HEK293 (cell line): ENCODE data around the gene SYTL5.

Experiments used
- CTCF ChIA-PET: fragments of 350-600 bp; formaldehyde crosslinking; extraction: SDS; loops from one replicate; lab custom pipeline; 2021; ENCODE audit warnings: antibody characterized with exemption; lab: Yijun Ruan, JAX
- POLR2A ChIA-PET: fragments of 300-600 bp; formaldehyde crosslinking; extraction: SDS; loops from one replicate; lab custom pipeline; 2020; ENCODE audit warnings: antibody characterized with exemption, inconsistent platforms; lab: Yijun Ruan, JAX
- H3K27ac ChIP-seq: fragments of 200-500 bp; sonication (Bioruptor generic); 2 replicates; pipeline ENCODE4 v1.5.1; 2014; ENCODE audit warnings: low read depth, low read length, control low read depth, inconsistent platforms; ENCODE audit errors: extremely low read depth
- H3K36me3 ChIP-seq, 2 experiments: fragments of 200-500 bp in 1 of 2; sonication (Bioruptor generic) in 1 of 2; 1 replicate in 1 of 2; 2 replicates in 1 of 2; pipeline ENCODE4 v1.5.1; 2014 to 2017; ENCODE audit warnings: inconsistent platforms in 2 of 2, low read length in 2 of 2; ENCODE audit not compliant: control insufficient read depth in 2 of 2, insufficient read depth in 1 of 2
- H3K4me1 ChIP-seq: fragments of 200-500 bp; sonication (Bioruptor generic); 2 replicates; pipeline ENCODE4 v1.5.1; 2014; ENCODE audit warnings: mild to moderate bottlenecking, low read length, inconsistent platforms; ENCODE audit not compliant: control insufficient read depth, insufficient read depth
- H3K4me3 ChIP-seq: 2 replicates; pipeline ENCODE4 v1.5.1; 2011; ENCODE audit warnings: low read depth, mild to moderate bottlenecking, control low read depth, low read length, moderate library complexity
- H3K9me3 ChIP-seq: fragments of 200-500 bp; sonication (Bioruptor generic); 2 replicates; pipeline ENCODE4 v1.5.1; 2014; ENCODE audit warnings: low read depth, low read length, inconsistent platforms; ENCODE audit not compliant: control insufficient read depth, insufficient read depth
- ATF2 ChIP-seq: fragments of 450-650 bp; formaldehyde crosslinking; IDR thresholded peaks from 2 replicates; pipeline ENCODE4 v1.5.1; 2016; ENCODE audit warnings: missing biosample characterization, missing genetic modification characterization, low read depth
- TCF7L2 ChIP-seq: IDR thresholded peaks from 2 replicates; pipeline ENCODE4 v1.6.1; 2011; ENCODE audit warnings: low read depth, mild to moderate bottlenecking, inconsistent platforms, low read length, moderate library complexity, borderline replicate concordance
- ZBTB44 ChIP-seq: fragments of 450-650 bp; IDR thresholded peaks from 2 replicates; pipeline ENCODE4 v1.5.1; 2018; ENCODE audit warnings: missing biosample characterization, mild to moderate bottlenecking, missing genetic modification characterization
- ZBTB48 ChIP-seq: fragments of 450-650 bp; formaldehyde crosslinking; IDR thresholded peaks from 2 replicates; pipeline ENCODE4 v1.5.1; 2016; ENCODE audit warnings: missing biosample characterization, missing genetic modification characterization
- ZNF248 ChIP-seq: fragments of 450-650 bp; formaldehyde crosslinking; IDR thresholded peaks from 2 replicates; pipeline ENCODE4 v1.5.1; 2017; ENCODE audit warnings: missing biosample characterization, missing genetic modification characterization
- ZNF391 ChIP-seq: fragments of 450-650 bp; formaldehyde crosslinking; IDR thresholded peaks from 2 replicates; pipeline ENCODE4 v1.5.1; 2016; ENCODE audit warnings: low read depth, missing biosample characterization, missing genetic modification characterization, borderline replicate concordance
- ZNF449 ChIP-seq: fragments of 450-650 bp; formaldehyde crosslinking; IDR thresholded peaks from 2 replicates; pipeline ENCODE4 v1.5.1; 2017; ENCODE audit warnings: missing biosample characterization, mild to moderate bottlenecking, missing genetic modification characterization, moderate library complexity
- ZNF473 ChIP-seq: fragments of 450-650 bp; formaldehyde crosslinking; IDR thresholded peaks from 2 replicates; pipeline ENCODE4 v1.5.1; 2017; ENCODE audit warnings: missing biosample characterization, missing genetic modification characterization
- ZNF48 ChIP-seq: fragments of 450-650 bp; formaldehyde crosslinking; IDR thresholded peaks from 2 replicates; pipeline ENCODE4 v1.5.1; 2016; ENCODE audit warnings: missing biosample characterization, missing genetic modification characterization
- ZNF677 ChIP-seq: fragments of 450-650 bp; IDR thresholded peaks from 2 replicates; pipeline ENCODE4 v1.5.0; 2018; ENCODE audit warnings: missing biosample characterization, mild to moderate bottlenecking, missing genetic modification characterization, moderate library complexity
- TF ChIP-seq, protein P1 (sequence below): fragments of 450-650 bp; formaldehyde crosslinking; IDR thresholded peaks from 2 replicates; pipeline ENCODE4 v1.5.1; 2017; ENCODE audit warnings: missing biosample characterization, missing genetic modification characterization

Gene SYTL5

GRCh38 chrX:38006291-38006690, at the start of gene SYTL5:
SYTL5 (plus strand) TSS chrX:38006553; CDS start chrX:38033890, 27,337 bp downstream.
- Histone ChIP-seq H3K4me3 (no peak within 1 kb of the TSS), H3K9me3 (no peaks in the 10 kb centered on the region), H3K27ac (no peak within 1 kb of the TSS), H3K36me3 (no peaks in the 10 kb centered on the region), H3K4me1 (no peaks in the 10 kb centered on the region)
- CTCF ChIA-PET: interaction anchor here (0.6 to 1.2 kb wide), 3 partner anchors 11 to 278 kb away, joined by 3 to 5 read pairs (median 4); no protein-coding TSS in a partner anchor
- TF ChIP-seq, protein P1, sequence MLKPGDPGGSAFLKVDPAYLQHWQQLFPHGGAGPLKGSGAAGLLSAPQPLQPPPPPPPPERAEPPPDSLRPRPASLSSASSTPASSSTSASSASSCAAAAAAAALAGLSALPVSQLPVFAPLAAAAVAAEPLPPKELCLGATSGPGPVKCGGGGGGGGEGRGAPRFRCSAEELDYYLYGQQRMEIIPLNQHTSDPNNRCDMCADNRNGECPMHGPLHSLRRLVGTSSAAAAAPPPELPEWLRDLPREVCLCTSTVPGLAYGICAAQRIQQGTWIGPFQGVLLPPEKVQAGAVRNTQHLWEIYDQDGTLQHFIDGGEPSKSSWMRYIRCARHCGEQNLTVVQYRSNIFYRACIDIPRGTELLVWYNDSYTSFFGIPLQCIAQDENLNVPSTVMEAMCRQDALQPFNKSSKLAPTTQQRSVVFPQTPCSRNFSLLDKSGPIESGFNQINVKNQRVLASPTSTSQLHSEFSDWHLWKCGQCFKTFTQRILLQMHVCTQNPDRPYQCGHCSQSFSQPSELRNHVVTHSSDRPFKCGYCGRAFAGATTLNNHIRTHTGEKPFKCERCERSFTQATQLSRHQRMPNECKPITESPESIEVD: 0 out of 2 replicates have a peak, but pooled peaks have one; percentile 16
- no peak for TF ChIP-seq ZNF248 (tag by site-specific recombination)
- POLR2A ChIA-PET: no interaction called here

DNA sequence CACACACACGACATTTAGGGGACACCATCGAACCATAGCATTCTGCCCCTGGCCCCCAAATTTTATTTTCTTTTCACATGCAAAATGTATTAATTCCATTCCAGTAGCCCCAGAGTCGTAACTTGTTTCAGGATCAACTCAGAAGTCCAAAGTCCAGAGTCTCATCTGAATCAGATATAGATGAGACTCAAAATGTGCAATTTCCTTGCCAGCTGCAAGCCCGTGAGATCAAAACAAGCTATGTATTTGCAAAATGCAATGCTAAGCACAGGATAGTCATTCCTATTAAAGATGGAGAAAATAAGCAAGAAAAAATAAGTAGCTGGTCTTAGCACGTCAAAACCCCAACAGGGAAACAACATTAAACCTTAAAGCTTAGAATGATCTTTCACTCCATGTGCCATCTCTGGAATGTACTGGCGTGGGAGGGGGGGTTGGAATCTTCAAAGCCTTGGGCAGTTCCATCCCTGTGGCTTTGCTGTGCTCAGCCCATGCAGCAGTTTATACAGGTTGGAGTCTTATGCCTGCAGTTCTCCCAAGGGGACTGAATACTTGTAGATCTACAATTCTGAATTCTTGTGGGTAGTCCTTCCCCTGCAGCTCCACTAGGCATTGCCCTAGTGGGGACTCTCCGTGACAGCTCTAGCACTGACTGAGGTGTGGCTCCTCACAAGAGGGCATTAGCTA, 47.7 kb upstream of the SYTL5 start:
- ChIA-PET CTCF (interaction anchor here (2.1 kb wide), 1 partner anchor 32 kb away, joined by 5 read pairs; no protein-coding TSS in a partner anchor), POLR2A (no interaction called here)
- H3K4me1 ChIP-seq: no peaks in the 10 kb centered on the region; the same call in 1 of the 2 replicates
- no peaks in the 10 kb centered on the region for H3K36me3 ChIP-seq
- no peaks in the 10 kb centered on the region for H3K9me3 ChIP-seq
- H3K4me3 ChIP-seq: no peak overlapping the region
- no peak for TF ChIP-seq ATF2 (tag by site-specific recombination)
- TF ChIP-seq ZNF449 (tag by site-specific recombination): peak; percentile 100
- no peak for TF ChIP-seq ZBTB44 (tag by site-specific recombination)
- 0 out of 2 replicates have a peak, but pooled peaks have one; percentile 22 for TF ChIP-seq TCF7L2
- H3K27ac ChIP-seq: no peak overlapping the region

- H3K27ac ChIP-seq: no peak overlapping the region
- ChIA-PET CTCF (interaction anchor here (2.1 kb wide), 1 partner anchor 33 kb away, joined by 5 read pairs; no protein-coding TSS in a partner anchor), POLR2A (no interaction called here)
- H3K36me3 ChIP-seq: no peaks in the 10 kb centered on the region
- H3K4me1 ChIP-seq: no peaks in the 10 kb centered on the region; the same call in 1 of the 2 replicates
- H3K4me3 ChIP-seq: no peak overlapping the region
- no peaks in the 10 kb centered on the region for H3K9me3 ChIP-seq
- TF ChIP-seq ZNF677: no peak
- TF ChIP-seq ZNF48 (tag by site-specific recombination): no peak
- no peak for TF ChIP-seq ZNF391 (tag by site-specific recombination)
- TF ChIP-seq ZBTB48 (tag by site-specific recombination): no peak
- no peak for TF ChIP-seq ZNF473 (tag by site-specific recombination)
Observed at GRCh38 chrX:37959212-37960021, 46.9 kb upstream of the SYTL5 start.
